OCI-LY7 (cell line): ENCODE data around the gene FAAH2.

Experiments
- CTCF ChIP-seq: fragments of 200-600 bp; sonication (generic); conservative IDR thresholded peaks from 2 replicates; pipeline ENCODE4 v1.5.1; 2014; ENCODE audit warnings: mild to moderate bottlenecking, antibody characterized with exemption, low read length, moderate library complexity, mixed read lengths
- EZH2phosphoT487 ChIP-seq: fragments of 200-600 bp; sonication (generic); IDR thresholded peaks from 2 replicates; pipeline ENCODE4 v1.6.1; 2018; ENCODE audit warnings: low read depth, borderline replicate concordance, mild to moderate bottlenecking, mixed run types, antibody characterized with exemption, low read length, moderate library complexity, mixed read lengths

GRCh38 chrX:57481514-57481913 lies 195.0 kb downstream of the FAAH2 start:
- no peak for TF ChIP-seq CTCF
- TF ChIP-seq EZH2phosphoT487: no peak
